ENCODE data around the gene HAVCR1.

HAVCR1 gene

GRCh38 chr5:157004893-157005551 lies 53.9 kb downstream of the HAVCR1 start:
- no peak for DNase-seq (ENCODE audit: low read depth)

- no peak for DNase-seq (ENCODE audit: low read depth)
These were observed 67.2 kb downstream of the HAVCR1 start for GRCh38 chr5:156991714-156992113.

GRCh38 chr5:156984064-156984463 lies 74.9 kb downstream of the HAVCR1 start:
- DNase-seq (ENCODE audit: low read depth), result no peak

GRCh38 chr5:156981481-156981880 lies 77.4 kb downstream of the HAVCR1 start:
- no peak for DNase-seq (ENCODE audit: low read depth)
